CD4-positive, alpha-beta T cell treated with Interleukin-12 subunit alpha and Interleukin-12 subunit beta, for 1 hour (primary cell): ENCODE measurements around the gene ERCC2.
"Not testable (repeated sequence)": the region's sequence is repeated elsewhere in the genome, so short reads cannot be mapped to it uniquely, and the experiment has no call there.

Experiments
- DNase-seq: peaks from one replicate; pipeline ENCODE4 v3.0.0-alpha.2; 2020

The ERCC2 gene

GRCh38 chr19:45331411-45331810 is 39.0 kb downstream of the ERCC2 start:
- no peak for DNase-seq

DNA sequence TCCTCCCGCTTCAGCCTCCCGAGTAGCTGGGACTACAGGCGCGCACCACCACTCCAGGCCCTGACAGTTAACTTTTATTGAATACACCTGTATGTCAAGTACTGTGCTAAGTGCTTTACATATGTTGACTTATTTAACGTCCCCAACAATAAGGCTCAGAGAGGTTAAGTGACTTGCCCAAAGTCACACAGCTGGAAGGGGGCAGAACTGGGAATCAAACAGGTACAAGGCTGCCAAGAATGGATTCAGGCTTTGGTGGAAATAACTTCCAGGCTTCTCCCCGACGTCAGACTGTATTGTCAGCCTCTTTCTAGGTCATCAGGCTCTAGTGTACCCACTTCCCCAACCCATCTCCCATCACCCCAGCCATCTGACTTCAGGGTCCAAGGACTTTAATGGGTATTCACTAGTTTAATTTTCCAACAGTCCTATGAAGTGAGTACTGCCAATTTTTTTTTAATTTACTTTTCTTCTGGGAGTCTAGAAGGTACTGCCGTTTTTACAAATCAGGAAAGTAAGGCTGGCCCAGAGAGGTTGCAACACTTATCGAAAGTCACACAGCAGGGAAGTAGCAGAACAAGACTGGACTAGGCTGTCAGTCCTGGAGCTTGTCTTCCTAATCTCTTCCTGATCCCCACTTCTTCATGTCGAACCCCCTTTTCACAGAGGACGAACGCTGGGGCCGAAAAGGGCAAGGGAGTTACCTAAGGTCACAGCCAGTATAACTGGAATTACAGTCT is 42.8 kb downstream of the ERCC2 start:
- no peak for DNase-seq

- no peak for DNase-seq
Observed at GRCh38 chr19:45324349-45324907, 45.9 kb downstream of the ERCC2 start.

- DNase-seq: no peak
Observed at GRCh38 chr19:45323671-45324081, 46.7 kb downstream of the ERCC2 start.

- DNase-seq: no peak
Observed at GRCh38 chr19:45322744-45323281, 47.6 kb downstream of the ERCC2 start, which contains the start of gene CKM. Gene CKM (minus strand): TSS chr19:45322875. CDS start chr19:45319713, 3,162 bp downstream.

DNA sequence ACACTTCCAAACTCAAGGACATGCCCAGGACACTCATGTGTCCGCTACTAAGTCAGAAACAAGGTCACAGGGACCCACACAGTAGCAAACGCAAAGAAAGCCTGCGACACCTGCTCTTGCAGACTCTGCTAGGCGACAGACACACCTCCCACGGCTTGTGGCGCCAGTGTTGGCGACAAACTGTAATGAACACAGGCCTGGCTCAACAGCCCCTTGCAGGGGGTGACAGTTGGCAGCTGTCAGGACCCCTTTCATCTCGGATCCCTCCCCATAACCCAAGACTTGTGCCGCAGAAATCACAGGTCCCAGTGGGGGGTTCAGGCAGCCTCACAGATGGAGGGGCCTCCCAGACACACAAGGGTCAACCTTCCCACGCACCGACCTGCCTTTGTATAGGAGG is 48.1 kb downstream of the ERCC2 start:
- DNase-seq: no peak

GRCh38 chr19:45321848-45322247 is 48.5 kb downstream of the ERCC2 start:
- no peak for DNase-seq

DNA sequence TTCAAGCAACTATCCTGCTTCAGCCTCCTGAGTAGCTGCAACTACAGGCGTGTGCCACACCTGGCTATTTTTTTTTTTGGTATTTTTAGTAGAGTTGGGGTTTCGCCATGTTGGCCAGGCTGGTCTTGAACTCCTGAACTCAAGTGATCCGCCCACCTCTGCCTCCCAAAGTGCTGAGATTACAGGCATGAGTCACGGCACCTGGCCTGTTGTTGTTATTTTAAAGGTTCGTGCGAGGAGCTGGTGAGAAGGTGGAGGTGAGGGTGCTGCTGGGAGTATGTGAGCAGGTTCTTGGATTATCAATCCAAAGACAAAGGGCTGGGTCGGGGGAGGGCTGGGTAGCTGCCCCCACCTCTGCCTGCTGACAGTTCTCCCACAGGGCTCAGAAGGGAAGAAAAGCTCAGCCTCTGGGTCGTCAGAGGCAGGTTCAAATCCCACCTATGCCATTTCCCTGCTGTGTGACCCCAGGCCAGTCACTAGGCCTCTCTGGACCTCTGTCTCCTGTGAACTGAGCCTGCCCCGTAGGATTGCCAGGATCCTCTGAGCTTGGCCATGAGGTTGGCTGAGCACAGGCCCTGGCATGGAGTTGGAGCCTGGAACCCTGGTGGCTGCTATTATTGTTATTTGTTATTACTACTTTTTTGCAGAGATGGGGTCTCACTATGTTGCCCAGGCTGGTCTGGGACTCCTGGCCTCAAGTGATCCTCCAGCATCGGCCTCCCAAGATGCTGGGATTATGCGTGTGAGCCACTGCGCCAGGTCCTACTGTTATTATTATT is 49.2 kb downstream of the ERCC2 start:
- DNase-seq: no peak

DNA sequence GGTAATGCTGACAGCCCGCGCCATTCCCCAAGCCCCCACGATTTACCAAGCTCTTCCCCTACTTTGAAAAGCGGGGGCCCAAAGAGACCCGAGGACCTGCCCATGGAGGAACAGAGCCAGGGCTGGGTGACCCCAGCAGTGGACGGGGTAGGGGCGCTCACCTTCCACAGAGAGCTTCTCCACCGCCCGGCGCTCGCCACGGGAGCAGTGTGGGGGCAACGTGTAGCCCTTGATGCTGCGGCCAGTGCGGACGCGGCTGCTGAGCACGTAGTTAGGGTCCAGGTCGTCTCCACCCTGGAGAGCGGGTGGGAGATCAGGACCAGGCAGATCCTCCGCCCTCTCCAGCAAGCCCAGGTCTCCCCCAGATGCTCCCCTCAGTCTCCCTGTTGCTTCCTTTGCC is 55.1 kb downstream of the ERCC2 start:
- no peak for DNase-seq

DNA sequence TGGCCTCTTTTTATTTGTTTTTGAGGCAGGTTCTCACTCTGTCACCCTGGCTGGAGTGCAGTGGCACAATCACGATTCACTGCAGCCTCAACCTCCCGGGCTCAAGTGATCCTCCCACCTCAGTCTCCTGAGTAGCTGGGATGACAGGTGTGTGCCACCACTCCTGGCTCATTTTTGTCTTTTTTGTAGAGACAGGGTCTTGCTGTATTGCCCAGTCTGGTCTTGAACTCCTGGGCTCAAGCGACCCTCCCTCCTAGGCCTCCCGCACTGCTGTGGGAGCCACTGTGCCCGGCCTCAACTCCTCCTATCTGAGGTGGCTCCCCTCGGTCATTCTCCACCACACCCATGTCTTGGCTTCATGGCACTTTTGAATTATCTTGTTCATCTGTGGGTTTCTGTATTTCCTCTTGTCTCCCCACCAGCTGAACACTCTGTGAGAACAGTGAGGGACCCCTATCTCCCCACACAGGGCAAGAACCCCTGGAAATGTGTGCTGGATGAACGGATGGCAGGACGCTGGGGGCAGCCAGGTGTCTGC is 55.6 kb downstream of the ERCC2 start:
- DNase-seq: no peak

- DNase-seq: not testable (repeated sequence)
Observed at GRCh38 chr19:45312285-45312684, 58.1 kb downstream of the ERCC2 start.

GRCh38 chr19:45311621-45312020 is 58.8 kb downstream of the ERCC2 start:
- DNase-seq: no peak

DNA sequence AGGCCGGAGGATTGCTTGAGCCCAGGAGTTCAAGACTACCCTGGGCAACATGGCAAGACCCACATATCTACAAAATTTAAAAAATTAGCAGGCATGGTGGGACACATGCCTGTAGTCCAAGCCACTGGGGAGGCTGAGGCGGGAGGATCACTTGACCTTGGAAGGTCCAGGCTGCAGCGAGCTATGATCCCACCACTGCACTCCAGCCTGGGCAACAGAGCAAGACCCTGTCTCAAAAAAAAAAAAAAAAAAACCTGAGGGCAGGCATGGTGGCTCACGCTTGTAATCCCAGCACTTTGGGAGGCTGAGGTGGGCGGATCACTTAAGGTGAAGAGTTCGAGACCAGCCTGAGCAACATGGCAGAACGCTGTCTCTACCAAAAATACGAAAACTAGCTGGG is 61.1 kb downstream of the ERCC2 start:
- DNase-seq: not testable (repeated sequence)

DNA sequence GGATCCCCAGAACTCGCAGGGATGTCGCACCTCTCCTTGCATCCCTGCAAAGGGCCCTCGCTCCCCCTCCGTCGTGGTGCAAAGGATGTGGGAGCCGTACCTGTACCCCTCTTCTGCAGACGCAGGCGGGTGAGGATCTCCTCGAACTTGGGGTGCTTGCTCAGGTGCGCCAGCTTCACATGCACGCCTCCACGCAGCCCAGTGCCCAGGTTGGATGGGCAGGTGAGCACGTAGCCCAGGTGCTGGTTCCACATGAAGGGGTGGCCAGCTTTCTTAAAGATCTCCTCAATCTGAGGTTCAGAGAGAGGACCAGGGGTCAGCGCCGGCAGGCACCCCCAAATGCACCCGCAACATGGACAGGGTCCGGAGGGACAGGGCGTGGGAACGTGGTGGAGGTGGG is 63.0 kb downstream of the ERCC2 start:
- DNase-seq: no peak

GRCh38 chr19:45306518-45307027 is 63.8 kb downstream of the ERCC2 start:
- DNase-seq: no peak

- DNase-seq: no peak
Observed at GRCh38 chr19:45306040-45306439, 64.3 kb downstream of the ERCC2 start.

DNA sequence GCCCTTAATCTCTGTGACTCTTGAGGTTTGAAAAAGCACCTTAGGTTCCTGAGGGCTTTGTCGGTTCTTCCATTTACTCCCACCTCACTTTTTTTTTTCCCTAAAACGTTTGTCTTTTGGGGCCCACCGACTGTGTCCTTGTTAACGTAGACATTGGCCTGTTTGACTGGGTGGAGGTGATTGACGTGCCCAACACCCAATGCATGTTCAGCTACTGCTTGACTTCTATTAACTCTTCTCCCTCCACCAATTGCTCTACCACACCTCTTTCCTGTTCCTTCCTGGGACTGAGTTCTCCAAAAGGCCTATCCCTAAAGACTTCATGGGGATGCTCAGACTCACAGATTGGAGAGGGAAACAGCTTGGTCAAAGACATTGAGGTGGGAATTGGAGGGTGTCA is 65.0 kb downstream of the ERCC2 start:
- no peak for DNase-seq

DNA sequence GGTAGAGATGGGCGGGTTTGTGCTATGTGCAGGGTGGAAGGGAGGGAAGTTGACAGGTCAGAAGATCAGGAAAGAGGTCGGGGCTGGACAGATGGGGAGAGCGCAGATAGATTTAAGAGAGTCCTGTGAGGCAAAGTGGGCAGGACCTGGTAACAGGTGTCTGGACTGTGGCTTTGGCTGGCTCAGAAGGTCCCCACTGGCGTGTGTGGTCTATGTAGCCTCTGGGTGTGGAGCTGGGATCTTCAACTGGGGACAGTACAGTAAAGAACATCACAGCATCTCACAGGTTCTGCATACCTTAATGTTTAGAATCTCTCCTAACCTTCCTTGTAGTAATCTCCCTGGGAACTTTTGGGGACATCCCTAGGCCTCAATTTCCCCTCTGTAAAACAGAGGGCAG is 65.4 kb downstream of the ERCC2 start:
- DNase-seq: no peak

GRCh38 chr19:45304141-45304926 is 66.0 kb downstream of the ERCC2 start:
- DNase-seq: no peak

DNA sequence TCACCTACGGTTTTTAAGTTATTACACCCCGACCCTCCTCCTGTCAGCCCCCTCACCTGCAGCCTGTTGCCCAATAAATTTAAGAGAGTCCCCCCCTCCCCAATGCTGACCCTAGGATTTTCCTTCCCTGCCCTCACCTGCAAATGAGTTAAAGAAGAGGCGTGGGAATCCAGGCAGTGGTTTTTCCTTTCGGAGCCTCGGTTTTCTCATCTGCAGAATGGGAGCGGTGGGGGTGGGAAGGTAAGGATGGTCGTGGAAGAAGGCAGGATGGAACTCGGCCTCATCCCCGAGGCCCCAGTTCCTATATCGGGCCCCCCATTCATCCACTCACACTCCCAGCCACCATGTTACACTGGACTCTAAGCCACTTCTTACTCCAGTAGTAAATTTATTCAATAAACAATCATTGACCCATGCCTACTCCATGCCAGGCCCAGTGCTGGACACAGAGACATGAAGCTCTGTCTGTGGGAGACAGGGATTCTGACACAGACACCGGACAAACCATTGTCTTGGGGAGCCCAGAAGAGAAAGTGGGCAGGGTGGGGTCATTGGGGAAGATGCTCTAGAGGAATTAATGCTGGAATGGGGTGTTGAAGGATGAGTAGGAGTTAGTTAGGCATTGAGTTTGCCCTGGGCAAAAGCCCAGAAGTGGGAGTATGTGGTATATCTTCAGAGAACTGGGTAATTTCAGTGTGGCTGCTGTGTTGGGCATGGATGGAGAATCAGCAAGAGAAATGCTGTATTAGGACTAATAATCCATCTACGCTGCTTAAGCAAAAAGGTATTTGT is 66.9 kb downstream of the ERCC2 start:
- no peak for DNase-seq

GRCh38 chr19:45302416-45302815 is 68.0 kb downstream of the ERCC2 start:
- no peak for DNase-seq
